NB4 (cell line): ENCODE results near the gene RNF11.
A peak's percentile ranks its signal among the peaks of the same experiment; 100 is the strongest.
"Not testable (repeated sequence)": the region's sequence is repeated elsewhere in the genome, so short reads cannot be mapped to it uniquely, and the experiment has no call there.

Experiments
- DNase-seq: peaks from one replicate; pipeline ENCODE4 v3.0.0; 2010; ENCODE audit warnings: low read depth
- H3K4me3 ChIP-seq: one replicate; pipeline ENCODE4 v1.5.1; 2011; ENCODE audit warnings: mild to moderate bottlenecking, low read depth, low read length, moderate library complexity
- MYC ChIP-seq: IDR thresholded peaks from 2 replicates; pipeline ENCODE4 v1.6.1; 2011; ENCODE audit warnings: low read depth, low read length
- POLR2A ChIP-seq: IDR thresholded peaks from 2 replicates; pipeline ENCODE4 v1.6.1; 2011; ENCODE audit warnings: mild to moderate bottlenecking; ENCODE audit not compliant: insufficient read length; ENCODE audit errors: extremely low read depth
- TF ChIP-seq, protein P1 (sequence below): IDR thresholded peaks from one replicate; pipeline ENCODE4 v1.5.1; 2012; ENCODE audit warnings: low read depth, low read length
- TF ChIP-seq, protein P2 (sequence below): IDR thresholded peaks from 2 replicates; pipeline ENCODE4 v1.6.1; 2011; ENCODE audit warnings: low read depth, low read length

The RNF11 gene

DNA sequence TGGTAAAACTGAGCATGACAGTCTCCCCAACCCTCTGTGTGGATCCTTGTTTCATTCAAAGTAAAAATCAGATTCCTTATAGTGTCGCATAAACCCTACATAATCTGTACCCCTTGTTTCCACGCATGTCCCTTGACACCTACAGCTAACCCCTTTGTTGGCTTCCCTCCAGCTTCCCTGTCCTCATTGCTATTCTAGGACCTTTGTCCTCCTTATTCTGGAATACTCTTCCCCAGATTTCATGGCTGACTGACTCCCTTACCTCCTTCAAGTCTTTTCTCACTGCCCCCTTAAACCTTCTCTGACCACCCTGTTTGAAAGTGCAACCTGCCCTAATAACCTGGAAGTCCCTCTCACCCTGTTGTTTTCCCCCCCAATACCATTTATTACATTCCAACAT lies 4.0 kb downstream of the RNF11 start:
- TF ChIP-seq MYC (no peak), POLR2A (no peak)
- TF ChIP-seq, protein P1, sequence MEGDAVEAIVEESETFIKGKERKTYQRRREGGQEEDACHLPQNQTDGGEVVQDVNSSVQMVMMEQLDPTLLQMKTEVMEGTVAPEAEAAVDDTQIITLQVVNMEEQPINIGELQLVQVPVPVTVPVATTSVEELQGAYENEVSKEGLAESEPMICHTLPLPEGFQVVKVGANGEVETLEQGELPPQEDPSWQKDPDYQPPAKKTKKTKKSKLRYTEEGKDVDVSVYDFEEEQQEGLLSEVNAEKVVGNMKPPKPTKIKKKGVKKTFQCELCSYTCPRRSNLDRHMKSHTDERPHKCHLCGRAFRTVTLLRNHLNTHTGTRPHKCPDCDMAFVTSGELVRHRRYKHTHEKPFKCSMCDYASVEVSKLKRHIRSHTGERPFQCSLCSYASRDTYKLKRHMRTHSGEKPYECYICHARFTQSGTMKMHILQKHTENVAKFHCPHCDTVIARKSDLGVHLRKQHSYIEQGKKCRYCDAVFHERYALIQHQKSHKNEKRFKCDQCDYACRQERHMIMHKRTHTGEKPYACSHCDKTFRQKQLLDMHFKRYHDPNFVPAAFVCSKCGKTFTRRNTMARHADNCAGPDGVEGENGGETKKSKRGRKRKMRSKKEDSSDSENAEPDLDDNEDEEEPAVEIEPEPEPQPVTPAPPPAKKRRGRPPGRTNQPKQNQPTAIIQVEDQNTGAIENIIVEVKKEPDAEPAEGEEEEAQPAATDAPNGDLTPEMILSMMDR: no peak
- TF ChIP-seq, protein P2, sequence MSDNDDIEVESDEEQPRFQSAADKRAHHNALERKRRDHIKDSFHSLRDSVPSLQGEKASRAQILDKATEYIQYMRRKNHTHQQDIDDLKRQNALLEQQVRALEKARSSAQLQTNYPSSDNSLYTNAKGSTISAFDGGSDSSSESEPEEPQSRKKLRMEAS: no peak
- no peak for DNase-seq
- no peak overlapping the region for H3K4me3 ChIP-seq

DNA sequence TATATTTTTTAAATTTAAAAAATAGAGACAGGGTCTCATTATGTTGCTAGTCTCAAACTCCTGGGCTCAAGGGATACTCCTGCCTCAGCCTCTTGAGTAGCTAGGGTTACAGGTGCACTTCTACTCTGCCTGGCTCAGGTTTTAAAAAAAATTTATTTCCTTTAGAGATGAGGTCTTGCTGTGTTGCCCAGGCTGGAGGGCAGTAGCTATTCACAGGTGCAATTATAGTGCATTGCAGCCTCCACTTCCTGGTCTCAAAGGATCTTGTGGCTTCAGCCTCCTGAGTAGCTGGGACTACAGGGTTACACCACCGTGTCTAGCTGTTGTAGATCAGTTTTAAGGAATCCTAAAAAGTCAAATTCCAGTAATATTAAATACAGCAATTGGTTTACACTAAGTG lies 5.0 kb downstream of the RNF11 start:
- no peak overlapping the region for H3K4me3 ChIP-seq
- DNase-seq: no peak
- TF ChIP-seq POLR2A (no peak), MYC (no peak)
- TF ChIP-seq, protein P2: no peak
- TF ChIP-seq, protein P1: no peak

- H3K4me3 ChIP-seq: no peak overlapping the region
- no peak for DNase-seq
- TF ChIP-seq MYC: no peak
- TF ChIP-seq, protein P2: no peak
- TF ChIP-seq, protein P1: no peak
- TF ChIP-seq POLR2A: no peak
Measured at GRCh38 chr1:51242546-51242945, 6.5 kb downstream of the RNF11 start.

DNA sequence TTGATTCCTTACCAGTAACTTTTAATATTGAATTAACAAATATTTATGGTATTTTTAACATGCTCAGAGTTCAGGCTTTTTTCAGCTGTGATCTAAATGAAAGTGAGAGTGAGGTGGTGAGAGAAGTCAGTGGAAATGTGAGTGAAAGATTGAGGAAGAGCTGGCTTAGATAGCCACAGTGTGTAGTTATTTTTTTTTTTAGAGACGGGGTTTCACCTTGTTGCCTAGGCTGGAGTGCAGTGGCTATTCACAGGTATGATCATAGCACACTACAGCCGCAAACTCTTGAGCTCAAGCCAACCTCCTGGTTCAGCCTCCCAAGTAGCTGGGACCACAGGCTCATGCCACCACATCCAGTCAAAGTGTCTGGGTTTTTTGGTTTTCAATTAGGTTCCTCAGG lies 10.9 kb downstream of the RNF11 start:
- H3K4me3 ChIP-seq: no peak overlapping the region
- TF ChIP-seq POLR2A: no peak
- TF ChIP-seq, protein P1: no peak
- no peak for TF ChIP-seq MYC
- TF ChIP-seq, protein P2: no peak
- DNase-seq: no peak

GRCh38 chr1:51247499-51247898 lies 11.4 kb downstream of the RNF11 start:
- H3K4me3 ChIP-seq: no peak overlapping the region
- peak; percentile 37 for DNase-seq
- TF ChIP-seq, protein P2: no peak
- TF ChIP-seq, protein P1: no peak
- TF ChIP-seq MYC (no peak), POLR2A (no peak)

GRCh38 chr1:51249445-51249844 lies 13.4 kb downstream of the RNF11 start:
- H3K4me3 ChIP-seq: no peak overlapping the region
- no peak for DNase-seq
- TF ChIP-seq POLR2A (no peak), MYC (no peak)
- TF ChIP-seq, protein P1: no peak
- TF ChIP-seq, protein P2: no peak

- DNase-seq, H3K4me3 ChIP-seq: not testable (repeated sequence)
Measured at GRCh38 chr1:51250729-51251128, 14.7 kb downstream of the RNF11 start.

- H3K4me3 ChIP-seq, DNase-seq: not testable (repeated sequence)
Measured at GRCh38 chr1:51251165-51251564, 15.1 kb downstream of the RNF11 start.
